SU-DHL-6 (cell line): Measurements from ENCODE around the gene PLA2G7.

ENCODE experiments used
- CTCF ChIP-seq: fragments of 200-600 bp; sonication (generic); IDR thresholded peaks from one replicate; pipeline ENCODE4 v1.5.1; 2017; ENCODE audit warnings: antibody characterized with exemption, mild to moderate bottlenecking, low read length, moderate library complexity; ENCODE audit not compliant: insufficient read depth, poor library complexity, severe bottlenecking
- EZH2phosphoT487 ChIP-seq: fragments of 200-600 bp; sonication (generic), shearing (Covaris generic); conservative IDR thresholded peaks from 2 replicates; pipeline ENCODE4 v1.6.1; 2018; ENCODE audit warnings: mild to moderate bottlenecking, antibody characterized with exemption, low read length, moderate library complexity, mixed read lengths

- TF ChIP-seq CTCF (no peak), EZH2phosphoT487 (no peak)
Observed at GRCh38 chr6:46733341-46733801, 1.8 kb downstream of the PLA2G7 start.
